Ovary (tissue), 3 donors: ENCODE data around the gene FRMD4A.

ENCODE experiments used
- EP300 ChIP-seq: sonication (generic); formaldehyde crosslinking; IDR thresholded peaks from one replicate; pipeline ENCODE4 v1.6.1; 2017; ENCODE audit warnings: antibody characterized with exemption
- POLR2A ChIP-seq: fragments of 450-650 bp; IDR thresholded peaks from one replicate; pipeline ENCODE4 v1.6.1; 2017; ENCODE audit warnings: antibody characterized with exemption, mild to moderate bottlenecking, moderate library complexity
- TF ChIP-seq, protein P1 (sequence below), 3 donors: fragments of 450-650 bp in 2 of 3; fragments of 200-600 bp in 1 of 3; IDR thresholded peaks; one replicate each; pipeline versions ENCODE4 v1.5.1 to v1.8.0; 2016 to 2022; ENCODE audit warnings: antibody characterized with exemption in 3 of 3, mild to moderate bottlenecking in 1 of 3
- donor health status: DM: no; HTN: no; CAD: no.

GRCh38 chr10:13829790-13830189, 500.9 kb downstream of the FRMD4A start:
- TF ChIP-seq, protein P1, sequence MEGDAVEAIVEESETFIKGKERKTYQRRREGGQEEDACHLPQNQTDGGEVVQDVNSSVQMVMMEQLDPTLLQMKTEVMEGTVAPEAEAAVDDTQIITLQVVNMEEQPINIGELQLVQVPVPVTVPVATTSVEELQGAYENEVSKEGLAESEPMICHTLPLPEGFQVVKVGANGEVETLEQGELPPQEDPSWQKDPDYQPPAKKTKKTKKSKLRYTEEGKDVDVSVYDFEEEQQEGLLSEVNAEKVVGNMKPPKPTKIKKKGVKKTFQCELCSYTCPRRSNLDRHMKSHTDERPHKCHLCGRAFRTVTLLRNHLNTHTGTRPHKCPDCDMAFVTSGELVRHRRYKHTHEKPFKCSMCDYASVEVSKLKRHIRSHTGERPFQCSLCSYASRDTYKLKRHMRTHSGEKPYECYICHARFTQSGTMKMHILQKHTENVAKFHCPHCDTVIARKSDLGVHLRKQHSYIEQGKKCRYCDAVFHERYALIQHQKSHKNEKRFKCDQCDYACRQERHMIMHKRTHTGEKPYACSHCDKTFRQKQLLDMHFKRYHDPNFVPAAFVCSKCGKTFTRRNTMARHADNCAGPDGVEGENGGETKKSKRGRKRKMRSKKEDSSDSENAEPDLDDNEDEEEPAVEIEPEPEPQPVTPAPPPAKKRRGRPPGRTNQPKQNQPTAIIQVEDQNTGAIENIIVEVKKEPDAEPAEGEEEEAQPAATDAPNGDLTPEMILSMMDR (IDR thresholded peaks at IDR 0.05), result no peak
- TF ChIP-seq EP300 (no peak), POLR2A (no peak)
